Fibroblast of skin of right biceps (primary cell): ENCODE results near the gene GAB1.
A peak's percentile ranks its signal among the peaks of the same experiment; 100 is the strongest.

Experiments used
- DNase-seq: peaks from one replicate; pipeline ENCODE4 v3.0.0-alpha.2; 2013

The GAB1 gene

DNA sequence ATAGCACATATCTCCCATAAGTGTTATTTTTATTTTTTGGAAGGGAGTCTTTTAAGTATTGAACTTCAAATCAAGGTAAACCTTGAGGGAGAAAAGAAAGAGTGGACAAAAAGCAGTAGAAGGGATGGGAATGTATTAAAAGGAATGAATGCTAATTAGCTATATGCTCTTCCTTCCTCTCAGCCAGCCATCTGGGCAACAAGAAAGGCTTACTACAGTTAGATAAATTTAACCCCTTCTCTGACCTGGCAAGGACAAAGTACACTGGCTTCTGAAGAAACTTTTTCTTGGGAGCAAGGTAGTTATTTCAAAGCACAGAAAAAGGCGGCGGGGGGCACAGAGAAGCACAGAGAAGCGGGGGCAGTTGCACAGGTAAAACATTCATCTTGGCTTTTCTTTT is 54.6 kb downstream of the GAB1 start:
- no peak for DNase-seq

DNA sequence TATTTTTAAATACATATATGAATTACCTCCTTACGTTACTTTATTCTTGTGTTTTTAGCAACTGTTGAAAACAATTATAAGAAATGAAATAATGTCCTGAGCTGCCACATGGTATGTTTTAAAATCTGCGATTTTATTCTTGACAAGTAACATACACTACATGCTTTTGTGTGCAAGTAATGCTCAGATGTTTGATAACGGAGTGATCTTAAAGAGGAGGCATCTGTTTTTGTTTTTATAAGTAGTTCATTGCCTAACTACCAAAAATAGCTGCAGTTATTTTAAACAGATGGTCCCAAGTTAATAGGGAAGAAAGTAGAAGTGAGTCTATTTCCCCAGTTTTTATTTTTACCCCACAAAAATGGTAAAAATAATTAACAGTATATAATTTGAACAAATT is 55.2 kb downstream of the GAB1 start:
- peak; percentile 75 for DNase-seq

DNA sequence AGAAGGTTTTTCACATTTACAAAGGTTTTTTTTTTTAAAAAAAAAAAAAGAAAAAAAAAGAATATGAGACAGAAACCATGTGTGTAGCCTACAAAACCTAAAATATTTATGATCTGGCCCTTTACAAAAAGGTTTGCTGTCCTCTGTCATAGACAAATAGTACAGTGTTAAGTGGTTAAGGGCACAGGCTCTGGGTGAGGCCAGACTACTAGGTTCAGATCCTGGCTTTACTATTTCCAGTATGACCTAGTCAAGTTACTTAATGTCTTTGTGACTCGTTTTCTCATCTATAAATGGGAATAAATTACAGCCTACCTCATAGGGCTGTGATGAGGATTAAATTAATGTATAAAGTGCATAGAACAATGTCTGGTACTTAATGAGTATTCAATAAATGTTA is 56.5 kb downstream of the GAB1 start:
- DNase-seq = no peak

DNA sequence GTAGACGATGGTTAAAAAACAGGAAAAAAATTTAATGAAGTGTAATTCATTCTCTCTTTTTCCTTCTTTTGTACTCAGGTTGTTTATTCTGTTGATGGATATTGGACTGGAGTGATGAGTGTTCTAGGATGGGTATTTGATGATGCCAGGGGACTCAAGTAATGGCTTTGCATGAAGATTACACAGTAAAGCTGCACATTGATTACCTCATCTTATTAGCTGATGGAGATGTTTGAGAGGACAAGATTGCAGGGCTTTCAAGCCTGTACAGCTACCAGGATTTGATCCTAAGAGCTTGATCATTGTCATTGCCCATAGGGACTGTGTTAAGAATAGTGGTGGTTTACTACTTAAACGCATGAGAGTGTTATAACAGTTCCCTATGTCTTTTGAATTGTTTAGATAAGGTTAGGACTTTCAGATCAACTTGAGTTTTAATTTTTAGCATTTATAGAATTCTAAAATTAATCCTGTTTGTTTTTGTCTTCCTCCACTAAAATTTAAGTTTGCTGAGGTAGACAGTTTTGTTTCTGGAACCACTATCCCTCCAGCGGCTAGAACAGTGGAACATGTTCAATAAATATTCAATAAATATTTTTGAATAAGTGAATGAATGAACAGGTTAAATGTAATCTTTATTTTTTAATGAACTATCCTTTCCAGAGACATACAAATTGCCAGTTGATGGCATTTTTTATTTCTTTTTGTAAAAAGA is 58.2 kb downstream of the GAB1 start:
- no peak for DNase-seq

DNA sequence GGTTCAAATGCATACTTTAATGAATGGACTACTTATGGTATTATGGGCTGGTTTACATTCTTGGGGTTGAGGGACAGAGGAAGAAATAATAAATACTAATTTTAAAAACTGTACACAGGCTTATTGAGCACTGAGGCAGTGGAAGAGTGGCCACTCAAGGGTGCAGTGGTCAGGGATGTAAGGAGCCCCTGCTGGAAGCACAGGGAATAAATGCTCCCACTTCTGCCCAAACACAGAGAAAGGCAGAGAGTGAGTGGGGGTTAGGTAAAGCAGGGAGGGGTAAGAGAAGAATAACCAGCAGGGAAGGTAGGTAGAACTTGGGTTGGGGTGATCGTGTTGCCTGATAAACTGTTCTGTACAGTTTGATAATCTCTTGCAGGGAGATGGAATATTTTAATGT is 60.0 kb downstream of the GAB1 start:
- DNase-seq = no peak

DNA sequence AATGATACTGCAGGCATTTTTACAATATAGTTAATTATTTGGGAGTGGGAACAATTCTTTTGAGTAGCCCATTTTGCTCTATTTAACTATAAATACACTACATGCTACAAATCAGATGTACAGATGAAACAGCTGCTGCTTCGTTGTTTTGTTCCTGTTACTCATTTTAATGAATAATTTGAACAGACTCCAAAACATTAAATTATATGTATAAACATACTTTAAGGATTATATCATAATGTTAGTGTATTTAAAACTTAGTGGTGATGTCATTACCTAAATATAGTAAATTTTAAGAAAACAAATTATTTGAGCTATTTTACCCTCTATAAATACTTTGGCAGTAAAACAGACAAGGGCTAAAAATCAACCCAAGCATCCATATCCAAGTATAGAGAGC is 60.7 kb downstream of the GAB1 start:
- DNase-seq = peak; percentile 67

DNA sequence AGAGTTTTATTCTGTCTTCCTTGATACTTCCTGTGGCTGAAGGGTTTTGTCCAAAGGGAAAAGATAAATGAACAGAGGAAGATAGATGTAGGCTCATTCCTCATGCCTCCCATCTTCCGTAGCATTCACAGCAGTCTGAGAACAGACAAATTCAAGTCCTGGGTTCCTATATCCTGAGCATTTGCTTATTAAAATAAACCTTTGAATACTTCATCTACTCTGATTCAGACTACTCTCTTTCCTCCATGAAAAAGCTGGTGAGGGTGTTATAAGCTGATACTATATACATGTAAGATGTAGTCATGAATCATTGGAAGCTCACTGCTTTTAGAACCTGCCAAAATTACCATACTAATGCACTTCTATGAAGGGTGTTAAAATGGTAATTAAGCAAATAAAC is 61.2 kb downstream of the GAB1 start:
- DNase-seq = no peak

DNA sequence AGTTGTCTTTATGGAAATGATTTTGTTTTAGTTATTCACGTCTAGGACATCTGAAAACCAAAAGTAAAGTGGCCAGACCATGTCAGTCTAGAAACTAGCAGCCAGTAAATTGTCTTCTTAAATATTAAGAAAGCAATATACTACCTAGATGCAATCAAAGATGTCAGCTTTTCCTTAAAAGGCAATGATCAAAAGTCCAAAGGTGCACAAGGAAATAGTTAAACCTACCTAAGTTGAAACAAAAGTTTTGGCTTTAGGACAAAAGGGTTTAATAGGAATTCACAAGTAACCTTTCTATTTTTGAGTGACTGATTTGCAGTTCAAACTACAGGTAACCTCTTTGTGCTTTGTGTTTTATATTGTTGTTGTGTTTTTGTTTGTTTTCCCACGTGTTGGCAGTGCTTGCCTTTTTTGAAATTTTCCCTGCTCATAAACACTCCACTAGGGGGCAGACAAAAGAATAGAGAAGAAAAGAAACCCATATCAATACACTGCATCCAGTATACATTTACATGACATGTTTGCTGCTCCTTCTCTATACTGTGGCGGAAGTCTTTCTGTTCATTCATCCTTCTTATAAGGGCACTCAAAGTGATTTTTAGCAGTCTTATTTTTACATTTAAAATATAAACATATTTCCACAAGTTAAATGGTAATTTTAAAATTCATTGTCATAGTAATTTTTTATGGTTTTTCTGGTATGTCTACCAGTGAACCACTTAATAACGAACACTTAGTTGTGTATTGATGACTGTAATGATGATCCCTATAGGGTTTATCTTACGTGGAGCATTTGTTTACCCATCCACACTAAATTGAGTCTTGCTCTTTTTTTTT is 62.7 kb downstream of the GAB1 start:
- no peak for DNase-seq

DNA sequence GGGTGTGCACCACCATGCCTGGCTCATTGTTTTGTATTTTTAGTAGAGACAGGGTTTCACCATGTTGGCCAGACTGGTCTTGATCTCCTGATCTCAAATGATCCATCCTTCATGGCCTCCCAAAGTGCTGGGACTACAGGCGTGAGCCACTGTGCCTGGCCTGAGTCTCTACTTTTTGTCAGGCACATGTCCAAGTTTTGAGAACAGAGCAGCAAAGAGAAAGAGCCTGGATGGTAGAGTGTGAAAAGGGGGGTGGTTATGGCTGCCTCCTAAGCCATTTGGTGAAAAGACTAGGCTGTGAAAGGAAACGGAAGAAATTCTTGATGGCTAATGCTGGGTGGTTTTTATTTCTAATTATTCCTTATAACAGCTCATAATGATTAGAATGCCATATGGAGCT is 63.4 kb downstream of the GAB1 start:
- DNase-seq = no peak

DNA sequence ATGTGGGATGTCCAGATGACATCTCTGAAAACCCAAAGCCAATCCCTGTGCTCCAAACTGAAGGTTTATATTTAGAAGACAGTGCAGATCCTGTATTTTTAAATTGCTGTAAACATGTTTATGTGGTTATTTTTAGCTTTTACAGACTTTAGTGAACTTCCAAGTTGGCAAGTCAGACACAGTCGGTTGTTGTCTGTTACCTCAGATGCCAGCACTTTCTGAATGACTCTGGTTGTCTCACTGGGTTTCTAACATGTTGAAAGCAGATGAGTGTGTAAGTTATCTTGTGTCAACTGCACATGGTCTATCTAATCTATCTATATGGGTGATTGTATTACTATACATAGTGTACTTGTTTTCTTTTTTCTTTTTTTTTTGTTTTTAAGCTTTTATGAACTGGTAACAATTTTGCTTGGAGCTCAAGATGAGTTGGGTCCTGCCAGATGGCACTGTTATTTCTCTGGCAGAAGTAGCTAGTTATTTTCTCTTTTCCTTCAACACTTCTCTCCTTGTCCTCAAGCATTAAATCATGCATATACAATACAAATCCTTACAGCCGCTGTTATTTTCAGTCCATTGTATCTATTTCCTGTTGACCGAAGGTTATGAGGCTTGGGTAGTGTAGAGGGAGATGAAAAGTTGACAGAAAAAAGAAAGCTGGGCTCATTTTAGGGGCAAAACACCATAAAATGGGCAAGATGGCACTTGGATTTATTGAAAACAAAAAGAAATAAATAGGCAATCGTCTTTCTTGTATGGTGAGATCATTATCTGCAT is 66.3 kb downstream of the GAB1 start:
- DNase-seq = no peak

DNA sequence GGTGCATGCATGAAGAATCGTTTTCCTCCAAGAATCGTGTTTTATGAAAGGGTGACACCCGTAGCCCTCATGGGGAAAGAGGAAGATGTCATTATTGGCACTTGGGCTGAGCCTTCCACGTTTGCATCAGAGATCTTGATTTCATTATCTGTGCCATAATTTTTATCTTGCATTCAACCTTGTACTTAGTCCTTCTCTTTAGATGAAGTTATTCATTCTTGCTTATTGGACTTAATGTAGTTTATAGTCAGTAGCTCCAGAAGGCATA is 66.8 kb downstream of the GAB1 start:
- DNase-seq = no peak

DNA sequence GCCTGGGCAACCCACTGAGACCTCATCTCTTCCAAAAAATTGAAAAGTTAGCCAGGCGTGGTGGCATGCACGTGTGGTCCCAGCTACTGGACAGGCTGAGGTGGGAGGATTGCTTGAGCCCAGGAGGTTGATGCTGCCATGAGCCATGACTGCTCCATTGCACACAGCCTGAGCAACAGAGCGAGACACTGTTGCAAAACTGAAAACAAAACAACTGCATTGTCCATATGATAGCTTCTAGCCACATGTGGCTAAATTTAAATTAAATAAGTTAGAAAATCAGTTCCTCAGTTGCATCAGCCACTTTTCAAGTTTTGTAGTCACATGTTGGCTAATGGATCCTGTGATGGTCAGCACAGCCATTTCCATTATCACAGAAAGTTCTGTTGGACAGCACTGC is 67.9 kb downstream of the GAB1 start:
- DNase-seq = no peak

DNA sequence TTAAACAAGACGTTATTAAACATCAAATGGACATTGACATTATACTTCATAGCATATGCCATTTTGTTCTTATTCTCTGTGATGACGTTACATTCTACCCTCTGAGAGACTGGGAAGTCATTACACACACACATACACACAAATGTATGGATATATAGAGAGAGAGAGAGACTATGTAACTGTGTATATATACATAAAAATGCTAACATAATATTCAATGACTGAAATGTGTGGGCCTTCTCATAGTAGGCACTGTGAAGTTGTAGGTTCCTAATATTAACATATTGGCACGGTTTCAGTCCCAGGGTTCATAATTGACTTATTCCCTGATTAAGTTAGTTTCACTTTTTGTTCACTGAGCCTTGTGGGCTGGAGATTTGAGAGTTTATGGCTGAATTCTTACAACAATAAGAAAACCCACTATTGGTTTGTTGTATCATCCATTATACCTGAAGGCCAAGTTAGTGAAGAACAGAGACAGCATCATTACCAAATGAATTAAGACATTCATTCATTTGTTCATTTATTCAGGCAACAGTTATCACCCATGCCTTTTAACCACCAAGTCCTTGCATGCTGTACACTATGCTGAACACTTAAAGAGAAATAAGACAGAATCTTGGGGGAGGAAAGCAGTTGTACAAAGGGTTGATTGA is 68.5 kb downstream of the GAB1 start:
- no peak for DNase-seq

DNA sequence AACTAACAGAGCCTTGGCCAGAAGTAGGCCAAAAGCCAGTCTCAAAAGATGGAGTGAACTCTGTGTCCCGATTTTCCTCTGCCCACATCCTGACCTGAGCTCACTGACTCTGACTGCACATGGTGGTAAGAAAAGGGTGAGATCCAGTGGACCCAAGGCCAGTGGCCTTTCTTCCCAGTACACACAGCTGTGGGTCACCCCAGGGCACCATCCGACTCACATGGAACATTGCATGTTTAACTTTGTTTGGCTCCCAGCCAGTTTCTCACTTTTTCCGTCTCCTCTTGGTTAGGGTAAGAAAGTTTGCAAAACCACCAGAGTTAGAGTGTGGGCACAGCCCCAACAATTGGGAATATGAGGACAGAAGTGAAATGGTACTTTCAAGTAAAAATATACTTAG is 69.8 kb downstream of the GAB1 start:
- DNase-seq = peak; percentile 57

DNA sequence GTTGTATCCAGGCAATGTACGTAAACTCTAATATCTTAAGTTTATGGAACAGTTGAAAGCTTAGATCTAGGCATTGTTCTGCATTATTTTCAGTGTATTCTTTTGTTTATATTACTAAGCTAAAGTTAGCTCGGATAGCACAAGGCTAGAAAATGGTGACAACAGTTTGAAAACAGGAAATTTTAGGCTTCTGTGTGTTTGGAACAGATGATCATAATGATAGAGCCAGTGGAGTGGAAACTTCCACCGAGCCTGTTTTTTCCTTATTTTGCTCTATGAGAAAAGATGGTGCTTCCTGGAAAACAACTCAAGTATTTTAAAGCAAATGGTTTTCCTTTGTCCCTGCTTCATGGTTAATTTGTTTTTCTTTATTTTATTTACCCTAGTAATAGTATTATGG is 70.8 kb downstream of the GAB1 start:
- no peak for DNase-seq

DNA sequence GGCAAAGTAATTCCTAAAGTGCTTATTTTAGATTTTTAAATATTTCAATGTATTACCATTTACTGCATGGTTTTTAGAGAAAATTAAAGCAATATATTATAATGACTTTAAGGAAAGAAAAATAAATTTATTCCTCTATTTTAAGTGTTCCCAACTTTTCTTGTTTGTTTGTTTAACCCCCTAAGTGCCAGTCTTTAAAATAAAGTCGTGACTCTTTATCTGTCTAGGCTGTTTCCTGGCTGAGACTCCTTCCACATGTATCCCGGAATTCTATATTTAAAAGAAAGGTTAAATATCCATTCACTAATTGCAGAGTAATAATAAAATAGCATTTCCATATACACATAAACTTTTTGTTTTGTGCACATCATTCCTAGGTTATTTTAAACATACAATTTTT is 71.2 kb downstream of the GAB1 start:
- DNase-seq = no peak

DNA sequence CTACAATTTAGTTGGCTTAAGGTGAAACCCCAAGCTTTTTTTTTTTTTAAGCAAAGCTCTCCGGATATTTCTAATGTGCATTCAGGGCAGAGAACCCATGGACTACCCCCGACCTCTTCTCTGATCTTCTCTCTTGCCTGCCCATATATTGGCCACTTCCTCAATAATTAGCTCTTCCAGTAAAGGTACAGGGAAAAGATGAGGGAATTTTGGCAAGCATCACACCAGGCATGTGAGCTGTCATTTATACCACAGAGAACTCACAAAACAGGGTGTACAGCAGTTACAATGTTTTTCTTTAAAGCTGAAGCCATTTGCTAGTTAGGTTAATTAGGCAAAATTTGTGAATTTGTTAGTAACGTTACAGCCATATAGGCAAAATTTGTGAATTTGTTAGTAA is 73.3 kb downstream of the GAB1 start:
- no peak for DNase-seq

DNA sequence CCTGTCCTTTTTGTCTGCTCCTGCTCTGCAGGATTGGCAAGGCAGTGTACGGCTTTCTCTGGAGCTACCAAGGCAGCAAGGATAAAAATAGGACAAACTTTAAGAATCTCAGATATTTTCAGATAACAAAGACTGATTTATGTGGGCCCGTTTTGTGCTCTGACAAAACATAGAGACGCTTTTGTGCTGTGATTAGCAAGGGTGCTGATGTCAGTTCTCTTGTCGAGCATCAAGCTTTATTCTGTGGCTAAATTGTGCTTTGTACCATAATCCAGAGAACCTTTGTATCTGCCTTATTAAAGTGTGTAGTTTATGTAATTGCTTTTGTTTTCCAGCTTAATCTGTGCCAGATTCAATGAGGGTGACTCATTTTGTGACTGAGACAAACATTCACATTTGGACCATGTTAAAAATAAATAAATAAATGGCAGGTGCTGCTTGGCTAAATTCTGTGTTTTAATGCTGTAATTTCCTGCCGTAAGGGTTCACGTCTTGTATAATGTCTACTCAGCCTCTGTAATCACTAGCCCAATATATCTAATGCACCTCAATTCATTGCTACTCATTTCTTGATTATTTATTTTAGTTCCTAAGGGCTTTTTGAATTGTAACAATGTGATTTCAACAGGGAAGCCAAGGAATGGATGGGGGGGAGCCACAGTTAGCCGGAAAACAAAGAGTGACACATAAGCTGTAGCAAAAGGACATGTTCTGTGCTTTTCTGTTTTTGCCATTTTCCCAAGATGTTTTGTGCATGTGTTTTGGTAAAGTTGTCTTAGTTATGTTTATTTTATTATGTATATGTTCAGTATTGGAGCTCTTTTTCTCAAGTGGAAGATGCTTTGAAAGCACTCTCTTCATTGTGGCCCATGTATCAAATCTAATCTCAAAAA is 75.1 kb downstream of the GAB1 start:
- DNase-seq = no peak

DNA sequence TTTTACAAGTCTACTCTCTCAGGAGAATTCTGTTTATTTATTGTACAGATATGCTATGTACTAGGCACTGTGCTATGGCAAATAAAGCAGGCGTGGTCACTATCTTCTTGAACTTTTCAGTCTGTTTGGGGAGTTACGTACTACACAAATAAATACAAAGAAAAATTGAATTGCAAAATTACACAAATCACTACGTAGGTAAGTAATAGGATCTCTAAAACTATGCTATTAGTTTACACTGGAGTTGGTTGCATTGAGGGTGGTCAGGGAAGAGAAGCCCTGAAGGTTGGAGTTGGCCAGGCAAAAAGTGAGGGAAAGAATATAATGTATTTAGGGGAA is 75.7 kb downstream of the GAB1 start:
- DNase-seq = no peak

DNA sequence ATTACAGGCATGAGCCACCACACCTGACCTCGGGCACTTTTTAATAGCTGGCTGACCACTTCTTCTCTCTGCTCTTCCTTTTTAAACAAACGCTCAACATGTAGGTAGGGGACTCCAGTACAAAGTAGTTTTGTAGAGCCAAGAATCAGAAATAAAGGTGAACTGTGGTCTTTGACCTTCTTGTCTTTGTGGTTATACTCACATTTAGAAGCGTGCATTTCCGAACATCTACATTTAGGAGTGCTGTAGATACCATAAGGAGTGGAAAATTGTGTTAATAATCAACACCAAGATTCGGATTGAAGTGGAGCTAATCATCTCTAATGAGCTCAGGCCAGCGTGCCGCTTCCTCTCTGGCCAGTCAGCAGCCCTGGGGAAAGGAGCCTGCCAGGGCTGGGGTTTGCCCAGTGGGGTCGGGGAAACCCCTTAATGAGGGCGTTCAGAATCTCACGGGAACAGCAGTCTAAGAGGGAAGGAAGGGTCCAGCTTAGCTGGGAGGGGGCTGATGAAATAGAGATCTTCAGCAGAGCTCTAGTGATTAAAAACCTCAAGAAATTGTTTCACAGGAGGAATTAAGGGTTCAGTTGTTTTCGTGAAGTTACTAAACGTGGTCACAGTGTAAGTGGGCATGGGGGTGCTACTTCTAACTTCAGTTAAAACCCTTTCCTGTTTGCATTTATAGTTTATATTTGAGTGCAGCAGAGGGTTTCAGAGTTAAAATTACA is 81.2 kb downstream of the GAB1 start:
- DNase-seq = no peak

DNA sequence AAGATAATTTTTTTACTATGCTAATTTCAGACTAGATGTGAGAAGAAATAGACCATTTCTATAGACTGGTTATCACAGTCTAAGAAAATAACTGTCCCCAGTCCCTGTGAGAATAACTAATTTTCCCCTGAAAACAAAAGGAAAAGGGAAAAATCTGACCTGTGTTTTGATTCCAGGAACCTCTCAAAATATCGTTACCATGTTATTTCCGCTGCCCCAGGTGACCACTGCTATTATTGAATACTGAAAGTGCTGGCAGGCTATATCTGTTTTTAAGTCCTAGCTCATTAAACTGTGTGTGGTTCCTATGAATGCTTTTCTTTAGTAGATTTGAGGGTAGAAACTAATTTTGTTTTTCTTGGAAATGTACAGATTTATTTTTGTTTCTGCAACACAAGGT is 83.6 kb downstream of the GAB1 start:
- no peak for DNase-seq

DNA sequence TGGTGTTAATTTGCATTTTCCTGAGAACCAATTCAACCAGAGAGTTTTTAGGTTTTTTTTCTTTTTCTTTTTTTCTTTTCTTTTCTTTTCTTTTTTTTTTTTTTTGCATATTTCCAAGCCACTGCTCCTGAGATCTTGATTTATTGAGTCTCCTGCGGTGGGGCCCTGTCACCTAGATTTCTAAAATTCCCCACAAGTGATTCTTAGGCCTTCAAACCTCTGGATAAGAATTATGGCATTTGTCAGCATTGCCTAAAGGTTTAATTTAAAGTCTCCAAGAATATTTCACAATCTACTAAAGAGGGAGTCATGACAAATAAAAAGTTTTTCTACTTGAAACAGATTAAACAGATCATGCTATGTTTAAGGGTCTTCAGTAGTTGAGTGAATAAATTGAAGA is 84.9 kb downstream of the GAB1 start:
- peak; percentile 56 for DNase-seq
